Endodermal cell (in vitro differentiated cells): Measurements from ENCODE around the gene GCSAM. TPM values are rescaled to one million over a fixed set of nuclear protein-coding genes. Genes with fewer than 3 reads are reported as not detected.

ENCODE experiments used
- DNase-seq: peaks from one replicate; pipeline ENCODE4 v3.0.0-alpha.2; 2017
- H3K27ac ChIP-seq: 2 replicates; pipeline ENCODE4 v1.5.1; 2013; ENCODE audit warnings: mild to moderate bottlenecking, low read depth, low read length, moderate library complexity
- H3K27me3 ChIP-seq: 2 replicates; pipeline ENCODE4 v1.6.1; 2013; ENCODE audit warnings: mild to moderate bottlenecking, low read length, moderate library complexity; ENCODE audit not compliant: insufficient read depth, control insufficient read depth, poor library complexity, severe bottlenecking
- H3K36me3 ChIP-seq: 2 replicates; pipeline ENCODE4 v1.7.0; 2013; ENCODE audit warnings: mild to moderate bottlenecking, low read length, moderate library complexity; ENCODE audit not compliant: control insufficient read depth, insufficient read depth
- H3K4me1 ChIP-seq: one replicate; pipeline ENCODE4 v1.7.0; 2013; ENCODE audit warnings: low read length; ENCODE audit not compliant: control insufficient read depth, insufficient read depth
- H3K4me3 ChIP-seq: 2 replicates; pipeline ENCODE4 v1.5.1; 2013; ENCODE audit warnings: mild to moderate bottlenecking, low read length, moderate library complexity
- H3K9ac ChIP-seq: 2 replicates; pipeline ENCODE4 v1.6.1; 2013; ENCODE audit warnings: mild to moderate bottlenecking, low read length, moderate library complexity; ENCODE audit not compliant: poor library complexity, severe bottlenecking; ENCODE audit errors: extremely low read depth
- H3K9me3 ChIP-seq: 2 replicates; pipeline ENCODE4 v1.6.1; 2013; ENCODE audit warnings: mild to moderate bottlenecking, low read length, moderate library complexity; ENCODE audit not compliant: control insufficient read depth
- H3K27ac Mint-ChIP-seq: 2 replicates; pipeline ENCODE4 v1.8.0; 2020; ENCODE audit warnings: mixed read lengths
- H3K27me3 Mint-ChIP-seq: 2 replicates; pipeline ENCODE4 v1.8.0; 2021; ENCODE audit warnings: mild to moderate bottlenecking, mixed read lengths; ENCODE audit not compliant: insufficient read depth
- H3K36me3 Mint-ChIP-seq: 2 replicates; pipeline ENCODE4 v1.8.0; 2020; ENCODE audit warnings: low read depth, mixed read lengths
- H3K4me1 Mint-ChIP-seq: 2 replicates; pipeline ENCODE4 v1.8.0; 2020; ENCODE audit warnings: mixed read lengths
- H3K4me3 Mint-ChIP-seq: 2 replicates; pipeline ENCODE4 v1.8.0; 2020; ENCODE audit warnings: mild to moderate bottlenecking, moderate library complexity, mixed read lengths
- H3K9me3 Mint-ChIP-seq: 2 replicates; pipeline ENCODE4 v1.8.0; 2020; ENCODE audit warnings: mild to moderate bottlenecking, mixed read lengths
- WGBS, 2 experiments: methylation state at CpG; one replicate each; pipeline versions ENCODE4 v1.1.5 to v1.1.7; 2013; ENCODE audit warnings: missing lambda C conversion rate in 2 of 2, mixed read lengths in 1 of 2; ENCODE audit not compliant: insufficient coverage in 1 of 2, insufficient read length in 1 of 2; 5-methylcytosine and 5-hydroxymethylcytosine counted together
- total RNA-seq, 2 donors: library from RNA; stranded (reverse); fragmentation: NEBNext Ultra II Directional in 1 of 2; extraction: Animal tissue kit (Norgen Biotek cat#: 25700) in 1 of 2; gene quantifications; 2 replicates in 1 of 2; 3 replicates in 1 of 2; pipeline ENCODE4 v1.2.1, GENCODE V29; 2021
- TF ChIP-seq, protein P1 (sequence below): fragments of 200-600 bp; sonication (generic); conservative IDR thresholded peaks from 2 replicates; pipeline ENCODE4 v1.5.0; 2021; ENCODE audit warnings: antibody characterized with exemption, mild to moderate bottlenecking

GCSAM gene
- total RNA-seq, 2 donors from 2014 or later = not detected

GRCh38 chr3:112090887-112091586 is 42.0 kb downstream of the GCSAM start:
- Histone ChIP-seq H3K27ac (no peak overlapping the region), H3K27me3 (no peaks in the 10 kb centered on the region), H3K4me3 (no peak overlapping the region), H3K4me1 (peaks cover 3% of the 10 kb centered on the region), H3K9me3 (no peaks in the 10 kb centered on the region), H3K36me3 (no peaks in the 10 kb centered on the region), H3K9ac (no peak overlapping the region)
- DNase-seq = no peak
- Mint-ChIP-seq H3K36me3 (peaks cover 2% of the 10 kb centered on the region), H3K4me1 (peaks cover 35% of the 10 kb centered on the region), H3K27ac (no peak overlapping the region), H3K4me3 (no peak overlapping the region), H3K27me3 (peaks cover 8% of the 10 kb centered on the region), H3K9me3 (no peaks in the 10 kb centered on the region)
- TF ChIP-seq, protein P1, sequence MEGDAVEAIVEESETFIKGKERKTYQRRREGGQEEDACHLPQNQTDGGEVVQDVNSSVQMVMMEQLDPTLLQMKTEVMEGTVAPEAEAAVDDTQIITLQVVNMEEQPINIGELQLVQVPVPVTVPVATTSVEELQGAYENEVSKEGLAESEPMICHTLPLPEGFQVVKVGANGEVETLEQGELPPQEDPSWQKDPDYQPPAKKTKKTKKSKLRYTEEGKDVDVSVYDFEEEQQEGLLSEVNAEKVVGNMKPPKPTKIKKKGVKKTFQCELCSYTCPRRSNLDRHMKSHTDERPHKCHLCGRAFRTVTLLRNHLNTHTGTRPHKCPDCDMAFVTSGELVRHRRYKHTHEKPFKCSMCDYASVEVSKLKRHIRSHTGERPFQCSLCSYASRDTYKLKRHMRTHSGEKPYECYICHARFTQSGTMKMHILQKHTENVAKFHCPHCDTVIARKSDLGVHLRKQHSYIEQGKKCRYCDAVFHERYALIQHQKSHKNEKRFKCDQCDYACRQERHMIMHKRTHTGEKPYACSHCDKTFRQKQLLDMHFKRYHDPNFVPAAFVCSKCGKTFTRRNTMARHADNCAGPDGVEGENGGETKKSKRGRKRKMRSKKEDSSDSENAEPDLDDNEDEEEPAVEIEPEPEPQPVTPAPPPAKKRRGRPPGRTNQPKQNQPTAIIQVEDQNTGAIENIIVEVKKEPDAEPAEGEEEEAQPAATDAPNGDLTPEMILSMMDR = no peak
- WGBS, 2 experiments = 86 to 90% methylated on average over 3 to 6 of the region's 6 CpGs

DNA sequence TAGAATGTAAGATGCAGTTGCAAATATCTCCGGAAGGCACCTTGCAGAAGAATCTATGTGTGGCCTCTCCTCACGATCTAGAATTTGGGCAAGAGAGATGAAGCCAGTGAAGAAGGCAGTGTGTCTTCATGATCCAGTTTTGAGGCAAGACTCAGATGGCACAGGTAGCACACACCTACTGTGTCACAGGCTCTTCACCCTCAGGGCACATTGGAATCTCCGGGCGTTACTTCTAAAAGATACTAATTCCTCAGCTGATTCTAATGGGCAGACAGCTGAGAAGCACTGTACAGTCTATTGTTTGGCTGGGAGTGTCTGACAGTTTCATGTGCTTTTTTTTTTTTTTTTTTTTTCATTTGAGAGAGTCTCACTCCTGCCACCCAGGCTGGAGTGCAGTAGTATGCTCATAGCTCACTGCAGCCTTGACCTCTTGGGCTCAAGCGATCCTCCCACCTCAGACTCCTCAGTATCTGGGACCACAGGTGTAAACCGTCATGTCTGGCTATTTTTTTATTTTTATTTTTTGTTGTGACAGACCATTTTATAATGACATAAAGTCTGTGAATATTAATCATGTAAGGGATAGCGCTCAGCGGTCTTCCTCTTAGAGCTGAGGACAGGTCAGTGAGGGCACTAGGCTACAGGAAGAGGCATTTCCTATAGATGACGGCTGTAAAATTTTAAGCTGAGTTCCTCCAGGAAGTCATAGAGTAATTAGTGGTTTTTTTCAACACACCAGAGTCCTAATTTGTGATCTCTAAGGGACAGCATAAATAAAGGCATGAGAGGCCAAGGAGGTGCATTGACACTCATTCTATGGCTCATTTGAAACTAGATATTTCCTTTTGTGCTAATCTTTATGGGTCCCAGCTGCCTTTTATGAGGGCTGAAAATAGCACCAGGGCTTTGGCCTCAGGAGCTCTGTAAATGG is 42.8 kb downstream of the GCSAM start:
- TF ChIP-seq, protein P1 = no peak
- no peak for DNase-seq
- H3K9me3 Mint-ChIP-seq = no peaks in the 10 kb centered on the region
- Histone ChIP-seq H3K4me1 (peaks cover 3% of the 10 kb centered on the region), H3K4me3 (no peak overlapping the region), H3K9me3 (no peaks in the 10 kb centered on the region), H3K36me3 (no peaks in the 10 kb centered on the region), H3K27ac (peak overlapping the region; percentile 6), H3K9ac (no peak overlapping the region), H3K27me3 (no peaks in the 10 kb centered on the region)
- peaks cover 36% of the 10 kb centered on the region for H3K4me1 Mint-ChIP-seq
- 94 to 95% methylated on average over 8 to 9 of the region's 9 CpGs for WGBS, 2 experiments
- no peak overlapping the region for H3K27ac Mint-ChIP-seq
- peaks cover under 1% of the 10 kb centered on the region for H3K36me3 Mint-ChIP-seq
- H3K4me3 Mint-ChIP-seq = no peak overlapping the region
- peaks cover 16% of the 10 kb centered on the region for H3K27me3 Mint-ChIP-seq

GRCh38 chr3:112088944-112089343 is 44.1 kb downstream of the GCSAM start:
- no peak for DNase-seq
- Mint-ChIP-seq H3K4me1 (peaks cover 49% of the 10 kb centered on the region), H3K36me3 (no peaks in the 10 kb centered on the region), H3K27ac (no peak overlapping the region), H3K9me3 (no peaks in the 10 kb centered on the region), H3K4me3 (no peak overlapping the region), H3K27me3 (peaks cover 24% of the 10 kb centered on the region)
- 73 to 90% methylated on average over 2 to 4 of the region's 4 CpGs for WGBS, 2 experiments
- H3K4me1 ChIP-seq = peaks cover 3% of the 10 kb centered on the region
- H3K27me3 ChIP-seq = no peaks in the 10 kb centered on the region
- no peak overlapping the region for H3K9ac ChIP-seq
- no peaks in the 10 kb centered on the region for H3K36me3 ChIP-seq
- H3K4me3 ChIP-seq = no peak overlapping the region
- TF ChIP-seq, protein P1 = no peak
- no peaks in the 10 kb centered on the region for H3K9me3 ChIP-seq
- no peak overlapping the region for H3K27ac ChIP-seq
